Right lobe of liver (tissue), 6 donors: ENCODE data around the gene CIDEB. TPM values are rescaled to one million over a fixed set of nuclear protein-coding genes. Genes with fewer than 3 reads are reported as not detected.

Source experiments
- ATAC-seq, 4 donors: fragments of 200-7000 bp; cut with Tn5 transposase; one replicate each; pipeline ENCODE4 v1.9.1; 2020; ENCODE audit warnings: mild to moderate bottlenecking in 4 of 4, moderate library complexity in 4 of 4
- DNase-seq, 3 donors: peaks; one replicate each; pipeline ENCODE4 v3.0.0-alpha.2; 2020
- H3K27ac ChIP-seq, 3 donors: fragments of 200-600 bp; one replicate each; pipeline ENCODE4 v1.8.0; 2022
- H3K27me3 ChIP-seq, 2 donors: fragments of 200-600 bp; one replicate each; pipeline ENCODE4 v1.8.0; 2022
- H3K36me3 ChIP-seq, 4 donors: fragments of 200-600 bp; sonication (generic) in 1 of 4; one replicate each; pipeline versions ENCODE4 v1.5.1 to v1.8.0; 2017 to 2022; ENCODE audit warnings: control low read depth in 1 of 4
- H3K4me1 ChIP-seq, 4 donors: fragments of 200-600 bp; sonication (generic) in 1 of 4; one replicate each; pipeline versions ENCODE4 v1.5.1 to v1.8.0; 2017 to 2022; ENCODE audit warnings: control low read depth in 1 of 4
- H3K4me3 ChIP-seq, 3 donors: fragments of 200-600 bp; one replicate each; pipeline ENCODE4 v1.8.0; 2022
- H3K9me3 ChIP-seq, 4 donors: fragments of 200-600 bp; sonication (generic) in 1 of 4; one replicate each; pipeline versions ENCODE4 v1.5.1 to v1.8.0; 2017 to 2022; ENCODE audit warnings: control low read depth in 1 of 4
- POLR2A ChIP-seq: fragments of 450-650 bp; IDR thresholded peaks from one replicate; pipeline ENCODE4 v1.6.1; 2017; ENCODE audit warnings: antibody characterized with exemption, mild to moderate bottlenecking
- WGBS: methylation state at CpG from one replicate; pipeline ENCODE4 v1.1.6; 2018; ENCODE audit warnings: low coverage, low lambda C conversion rate; ENCODE audit not compliant: insufficient coverage; ENCODE audit errors: missing lambda C conversion rate; 5-methylcytosine and 5-hydroxymethylcytosine counted together
- intact Hi-C, 2 donors: fragments of 100-400 bp; cut with DNase I; formaldehyde crosslinking; loops; one replicate each; pipeline versions ENCODE4 v1.11.2 to v1.14.1; 2022
- small RNA-seq, 2 experiments: library from RNA; depleted of rRNA; stranded (forward); fragments of <200 nt; gene quantifications; one replicate each; pipeline ENCODE3, GENCODE V24; 2016
- total RNA-seq, 6 experiments: library from RNA; depleted of rRNA in 2 of 6; stranded (reverse); fragments of >200 nt in 2 of 6; fragmentation: NEBNext Ultra II Directional in 3 of 6; extraction: Animal tissue kit (Norgen Biotek cat#: 25700) in 3 of 6; gene quantifications; one replicate each; pipeline versions ENCODE4 v1.1.0 to v1.2.4, GENCODE V29; 2016 to 2023
- TF ChIP-seq, protein P1 (sequence below), 4 donors: fragments of 200-600 bp in 3 of 4; fragments of 450-650 bp in 1 of 4; IDR thresholded peaks; one replicate each; pipeline versions ENCODE4 v1.5.1 to v1.8.0; 2016 to 2022; ENCODE audit warnings: antibody characterized with exemption in 4 of 4, mild to moderate bottlenecking in 2 of 4
- donor health status: DM: no; HTN: yes; CAD: no.
- donor health status: DM: no; HTN: no; CAD: no.
- donor health status: DM: no; HTN: no; CAD: no.
- donor health status: DM: no; HTN: yes; CAD: no.
- donor health status: DM: no; HTN: yes; CAD: no.

Gene CIDEB
- total RNA-seq, 6 experiments from 2014 or later, result 118 to 219 (median 196) TPM

- 93% methylated on average over 3 of the region's 12 CpGs for WGBS
- Histone ChIP-seq H3K27me3 (no peaks in the 10 kb centered on the region), H3K36me3 (no peaks in the 10 kb centered on the region), H3K9me3 (no peaks in the 10 kb centered on the region), H3K4me3 (no peak overlapping the region), H3K4me1 (no peaks in the 10 kb centered on the region), H3K27ac (no peak overlapping the region)
- intact Hi-C loops, result no loop called here
- DNase-seq, result no peak
- no peak for ATAC-seq
- no peak for TF ChIP-seq POLR2A
- TF ChIP-seq, protein P1, sequence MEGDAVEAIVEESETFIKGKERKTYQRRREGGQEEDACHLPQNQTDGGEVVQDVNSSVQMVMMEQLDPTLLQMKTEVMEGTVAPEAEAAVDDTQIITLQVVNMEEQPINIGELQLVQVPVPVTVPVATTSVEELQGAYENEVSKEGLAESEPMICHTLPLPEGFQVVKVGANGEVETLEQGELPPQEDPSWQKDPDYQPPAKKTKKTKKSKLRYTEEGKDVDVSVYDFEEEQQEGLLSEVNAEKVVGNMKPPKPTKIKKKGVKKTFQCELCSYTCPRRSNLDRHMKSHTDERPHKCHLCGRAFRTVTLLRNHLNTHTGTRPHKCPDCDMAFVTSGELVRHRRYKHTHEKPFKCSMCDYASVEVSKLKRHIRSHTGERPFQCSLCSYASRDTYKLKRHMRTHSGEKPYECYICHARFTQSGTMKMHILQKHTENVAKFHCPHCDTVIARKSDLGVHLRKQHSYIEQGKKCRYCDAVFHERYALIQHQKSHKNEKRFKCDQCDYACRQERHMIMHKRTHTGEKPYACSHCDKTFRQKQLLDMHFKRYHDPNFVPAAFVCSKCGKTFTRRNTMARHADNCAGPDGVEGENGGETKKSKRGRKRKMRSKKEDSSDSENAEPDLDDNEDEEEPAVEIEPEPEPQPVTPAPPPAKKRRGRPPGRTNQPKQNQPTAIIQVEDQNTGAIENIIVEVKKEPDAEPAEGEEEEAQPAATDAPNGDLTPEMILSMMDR (IDR thresholded peaks at IDR 0.05), result no peak
These were observed 51.7 kb downstream of the CIDEB start for GRCh38 chr14:24255931-24256711.

DNA sequence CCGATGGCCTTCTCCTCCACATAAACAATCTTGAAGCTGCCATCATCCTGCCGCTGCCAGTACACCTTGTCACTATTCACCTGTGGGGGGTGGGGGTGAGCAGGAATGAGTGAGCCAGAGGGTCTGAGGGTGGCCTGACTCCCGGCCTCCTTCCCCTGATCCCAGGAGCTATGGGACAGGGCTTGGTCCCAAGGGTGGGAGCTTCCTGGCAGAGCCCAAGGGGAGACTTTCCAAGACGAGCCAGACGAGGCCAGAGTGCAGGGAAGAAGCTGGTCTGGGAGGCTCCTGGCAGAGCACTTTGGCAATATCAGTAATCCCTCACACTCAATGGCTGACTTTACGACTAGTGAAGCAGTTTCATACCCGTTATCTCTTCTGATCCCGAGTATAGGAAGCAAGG lies 52.3 kb downstream of the CIDEB start:
- no peak for ATAC-seq
- H3K4me1 ChIP-seq, result no peaks in the 10 kb centered on the region
- intact Hi-C loops, result no loop called here
- TF ChIP-seq POLR2A, result no peak
- TF ChIP-seq, protein P1 (IDR thresholded peaks at IDR 0.05), result no peak
- H3K9me3 ChIP-seq, result no peaks in the 10 kb centered on the region
- 95% methylated on average over 3 of the region's 8 CpGs for WGBS
- no peaks in the 10 kb centered on the region for H3K27me3 ChIP-seq
- no peak overlapping the region for H3K27ac ChIP-seq
- DNase-seq, result no peak
- H3K4me3 ChIP-seq, result no peak overlapping the region
- H3K36me3 ChIP-seq, result no peaks in the 10 kb centered on the region

Small RNAs within 50 kb of the gene (small RNA-seq; reads per million reads assigned to genes)
- gene RF00026, result 0 reads per million in 2 experiments

Other genes starting within 250 kb of the CIDEB start
- under 1 TPM in 4 of 6 experiments, not detected in 2; 0.09 to 0.40 (median 0.18) TPM for gene CPNE6, start 236.4 kb downstream of the CIDEB start, total RNA-seq
- 100 to 1,000 TPM; 124 to 615 (median 240) TPM for gene PCK2, start 213.7 kb downstream of the CIDEB start, total RNA-seq
- gene DCAF11, start 193.2 kb downstream of the CIDEB start, total RNA-seq, result 100 to 1,000 TPM in 3 of 6 experiments, 10 to 100 TPM in 3; 65.9 to 180 (median 103) TPM
- 1 to 10 TPM; 1.4 to 2.9 (median 2.1) TPM for gene NRL, start 193.0 kb downstream of the CIDEB start, total RNA-seq
- 10 to 100 TPM in 3 of 6 experiments, 1 to 10 TPM in 3; 1.5 to 32.5 (median 9.3) TPM for gene FITM1, start 177.3 kb downstream of the CIDEB start, total RNA-seq
- gene PSME1, start 171.8 kb downstream of the CIDEB start, total RNA-seq, result 100 to 1,000 TPM in 4 of 6 experiments, 10 to 100 TPM in 2; 81.7 to 119 (median 107) TPM
- gene EMC9, start 166.4 kb downstream of the CIDEB start, total RNA-seq, result 10 to 100 TPM; 10.2 to 21.4 (median 11.9) TPM
- gene PSME2, start 161.4 kb downstream of the CIDEB start, total RNA-seq, result 100 to 1,000 TPM in 4 of 6 experiments, 10 to 100 TPM in 2; 66.1 to 142 (median 110) TPM
- gene RNF31, start 160.5 kb downstream of the CIDEB start, total RNA-seq, result 10 to 100 TPM; 17.5 to 39.6 (median 26.2) TPM
- 10 to 100 TPM; 17.4 to 66.6 (median 37.2) TPM for gene IRF9, start 146.7 kb downstream of the CIDEB start, total RNA-seq
- gene REC8, start 135.9 kb downstream of the CIDEB start, total RNA-seq, result 1 to 10 TPM; 1.6 to 7.4 (median 3.4) TPM
- 10 to 100 TPM; 17.9 to 44.0 (median 23.0) TPM for gene IPO4, start 119.2 kb downstream of the CIDEB start, total RNA-seq
- 10 to 100 TPM; 32.1 to 49.8 (median 41.2) TPM for gene TM9SF1, start 112.5 kb downstream of the CIDEB start, total RNA-seq
- gene TSSK4, start 102.3 kb downstream of the CIDEB start, total RNA-seq, result under 1 TPM in 2 of 6 experiments, not detected in 4; 0.29 TPM
- 10 to 100 TPM; 11.9 to 28.9 (median 17.1) TPM for gene CHMP4A, start 94.5 kb downstream of the CIDEB start, total RNA-seq
- gene MDP1, start 91.9 kb downstream of the CIDEB start, total RNA-seq, result 1 to 10 TPM; 3.7 to 6.3 (median 4.9) TPM
- gene NEDD8, start 75.6 kb downstream of the CIDEB start, total RNA-seq, result 10 to 100 TPM; 60.0 to 72.9 (median 68.7) TPM
- gene GMPR2, start 75.0 kb downstream of the CIDEB start, total RNA-seq, result 10 to 100 TPM; 26.2 to 40.2 (median 34.2) TPM
- 10 to 100 TPM; 13.4 to 28.1 (median 24.1) TPM for gene TINF2, start 65.4 kb downstream of the CIDEB start, total RNA-seq
- gene TGM1, start 44.8 kb downstream of the CIDEB start, total RNA-seq, result 1 to 10 TPM in 2 of 6 experiments, under 1 TPM in 4; 0.37 to 1.9 (median 0.77) TPM
- 10 to 100 TPM; 11.5 to 28.3 (median 15.2) TPM for gene RABGGTA, start 36.4 kb downstream of the CIDEB start, total RNA-seq
- gene DHRS1, start 8.2 kb downstream of the CIDEB start, total RNA-seq, result 10 to 100 TPM; 49.1 to 89.3 (median 60.1) TPM
- gene NOP9, start 8.1 kb downstream of the CIDEB start, total RNA-seq, result 10 to 100 TPM in 4 of 6 experiments, 1 to 10 TPM in 2; 8.2 to 15.3 (median 11.4) TPM
- gene LTB4R2, start 2.2 kb upstream of the CIDEB start, total RNA-seq, result 1 to 10 TPM; 1.8 to 5.8 (median 3.5) TPM
- 1 to 10 TPM; 2.7 to 5.5 (median 3.9) TPM for gene LTB4R, start 3.5 kb upstream of the CIDEB start, total RNA-seq
- gene ADCY4, start 27.1 kb upstream of the CIDEB start, total RNA-seq, result 1 to 10 TPM; 2.3 to 7.2 (median 3.9) TPM
- 1 to 10 TPM in 2 of 6 experiments, under 1 TPM in 4; 0.70 to 1.6 (median 0.90) TPM for gene RIPK3, start 32.0 kb upstream of the CIDEB start, total RNA-seq
- 1 to 10 TPM; 1.0 to 3.7 (median 2.0) TPM for gene NFATC4, start 60.2 kb upstream of the CIDEB start, total RNA-seq
- 1 to 10 TPM; 1.8 to 6.1 (median 2.7) TPM for gene NYNRIN, start 91.0 kb upstream of the CIDEB start, total RNA-seq
- 1 to 10 TPM in 4 of 6 experiments, under 1 TPM in 2; 0.74 to 1.8 (median 1.2) TPM for gene CBLN3, start 121.7 kb upstream of the CIDEB start, total RNA-seq
- gene KHNYN, start 122.0 kb upstream of the CIDEB start, total RNA-seq, result 10 to 100 TPM; 19.6 to 24.9 (median 21.4) TPM
- gene SDR39U1, start 134.8 kb upstream of the CIDEB start, total RNA-seq, result 10 to 100 TPM; 24.9 to 32.8 (median 28.3) TPM
- gene CMA1, start 200.3 kb upstream of the CIDEB start, total RNA-seq, result not detected